Nephron progenitor cell (in vitro differentiated cells): ENCODE data around the gene TMEM109.

Experiments
- DNase-seq: peaks from one replicate; pipeline ENCODE4 v3.0.0; 2021
- H3K27ac Mint-ChIP-seq: 2 replicates; pipeline ENCODE4 v1.8.0; 2021; ENCODE audit warnings: mild to moderate bottlenecking, moderate library complexity, mixed read lengths
- H3K27me3 Mint-ChIP-seq: 2 replicates; pipeline ENCODE4 v1.8.0; 2021; ENCODE audit warnings: mild to moderate bottlenecking, low read depth, mixed read lengths; ENCODE audit not compliant: poor library complexity
- H3K36me3 Mint-ChIP-seq: 2 replicates; pipeline ENCODE4 v1.8.0; 2021; ENCODE audit warnings: low read depth, mixed read lengths
- H3K4me1 Mint-ChIP-seq: 2 replicates; pipeline ENCODE4 v1.8.0; 2021; ENCODE audit warnings: mixed read lengths
- H3K4me3 Mint-ChIP-seq: 2 replicates; pipeline ENCODE4 v1.8.0; 2021; ENCODE audit warnings: mild to moderate bottlenecking, moderate library complexity, mixed read lengths
- H3K9me3 Mint-ChIP-seq: 2 replicates; pipeline ENCODE4 v1.8.0; 2021; ENCODE audit warnings: mild to moderate bottlenecking, moderate library complexity, mixed read lengths
- CTCF ChIP-seq: fragments of 200-600 bp; sonication (generic); IDR thresholded peaks from 2 replicates; pipeline ENCODE4 v1.5.0; 2021; ENCODE audit warnings: antibody characterized with exemption

The TMEM109 gene

DNA sequence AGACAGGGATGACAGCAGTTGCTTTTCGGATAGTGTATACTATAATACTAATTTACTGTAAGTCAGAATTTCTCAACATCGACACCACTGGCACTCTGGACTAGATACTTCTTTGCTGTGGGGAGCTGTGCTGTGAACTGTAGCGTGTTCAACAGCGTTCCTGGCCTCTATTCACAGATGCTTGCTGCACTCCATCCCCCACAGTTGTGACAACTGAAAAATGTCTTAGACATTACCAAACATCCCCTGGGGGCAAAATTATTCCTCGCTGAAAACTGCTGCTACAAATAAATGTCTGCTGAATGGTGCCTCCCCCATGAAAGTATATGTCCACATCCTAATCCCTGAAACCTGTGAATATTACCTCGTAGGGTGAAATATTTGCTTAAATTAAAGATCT is 45.5 kb downstream of the TMEM109 start:
- H3K4me3 Mint-ChIP-seq = no peak overlapping the region
- no peaks in the 10 kb centered on the region for H3K4me1 Mint-ChIP-seq
- no peak for TF ChIP-seq CTCF

GRCh38 chr11:60960405-60960804 is 46.4 kb downstream of the TMEM109 start:
- Mint-ChIP-seq H3K9me3 (peaks cover 7% of the 10 kb centered on the region), H3K27ac (no peak overlapping the region), H3K4me1 (no peaks in the 10 kb centered on the region), H3K27me3 (peaks cover 31% of the 10 kb centered on the region), H3K36me3 (no peaks in the 10 kb centered on the region), H3K4me3 (no peak overlapping the region)
- no peak for DNase-seq
- TF ChIP-seq CTCF = no peak

More for the DNA sequence above, 45.5 kb downstream of the TMEM109 start:
- no peak overlapping the region for H3K27ac Mint-ChIP-seq
- H3K36me3 Mint-ChIP-seq = no peaks in the 10 kb centered on the region
- peaks cover 7% of the 10 kb centered on the region for H3K9me3 Mint-ChIP-seq
- peaks cover 31% of the 10 kb centered on the region for H3K27me3 Mint-ChIP-seq
- DNase-seq = no peak

GRCh38 chr11:60964801-60965200 is 50.8 kb downstream of the TMEM109 start:
- Mint-ChIP-seq H3K27me3 (peaks cover 39% of the 10 kb centered on the region), H3K4me3 (no peak overlapping the region), H3K4me1 (no peaks in the 10 kb centered on the region), H3K27ac (no peak overlapping the region), H3K36me3 (peaks cover 8% of the 10 kb centered on the region), H3K9me3 (peaks cover 32% of the 10 kb centered on the region)
- TF ChIP-seq CTCF = no peak
- no peak for DNase-seq

DNA sequence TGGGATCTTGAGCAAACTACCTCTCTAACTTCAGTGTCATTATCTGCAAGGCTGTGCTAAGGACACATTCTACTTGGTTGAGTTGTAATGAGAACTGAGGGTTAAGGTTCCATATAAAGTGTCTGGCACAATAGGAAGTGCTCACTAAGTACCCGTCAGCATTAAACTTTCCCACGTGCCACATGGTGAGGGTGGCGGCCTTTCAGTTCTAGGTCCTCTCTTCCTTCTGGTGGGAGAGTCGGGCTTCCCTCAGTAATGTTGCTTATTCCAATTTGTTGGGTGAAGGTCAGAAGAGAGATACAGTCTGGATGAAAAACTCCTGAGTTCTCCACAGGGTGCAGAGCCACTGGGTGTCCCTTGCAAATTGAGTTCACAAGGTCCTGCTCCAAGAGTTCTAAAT is 52.9 kb downstream of the TMEM109 start:
- Mint-ChIP-seq H3K27ac (no peak overlapping the region), H3K4me1 (peaks cover 4% of the 10 kb centered on the region), H3K36me3 (peaks cover 8% of the 10 kb centered on the region), H3K27me3 (peaks cover 23% of the 10 kb centered on the region), H3K9me3 (peaks cover 35% of the 10 kb centered on the region), H3K4me3 (no peak overlapping the region)
- no peak for DNase-seq
- no peak for TF ChIP-seq CTCF

DNA sequence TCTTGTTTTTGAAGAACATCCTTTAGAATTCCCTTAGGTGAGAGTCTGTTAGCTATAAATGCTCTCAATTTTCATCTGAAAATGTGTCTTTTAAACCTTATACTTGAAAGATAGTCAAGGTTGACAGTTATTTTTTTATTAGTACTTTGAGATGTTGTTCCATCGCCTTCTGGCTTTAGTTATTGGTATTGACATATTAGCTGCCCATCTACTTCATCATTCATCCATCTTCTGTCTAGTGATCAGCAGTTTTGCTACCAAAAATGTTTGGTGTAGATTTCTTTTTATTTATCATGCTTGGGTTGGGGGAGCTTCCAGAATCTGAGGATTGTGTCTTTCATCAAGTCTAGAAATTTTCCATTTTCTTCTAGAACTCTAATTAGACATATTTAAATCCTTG is 54.3 kb downstream of the TMEM109 start:
- peaks cover 23% of the 10 kb centered on the region for H3K27me3 Mint-ChIP-seq
- H3K4me1 Mint-ChIP-seq = peaks cover 4% of the 10 kb centered on the region
- peaks cover 35% of the 10 kb centered on the region for H3K9me3 Mint-ChIP-seq
- no peak overlapping the region for H3K27ac Mint-ChIP-seq
- H3K36me3 Mint-ChIP-seq = peaks cover 8% of the 10 kb centered on the region
- no peak for DNase-seq
- no peak overlapping the region for H3K4me3 Mint-ChIP-seq
- TF ChIP-seq CTCF = no peak

GRCh38 chr11:60970369-60970774 is 56.4 kb downstream of the TMEM109 start:
- Mint-ChIP-seq H3K36me3 (peaks cover 8% of the 10 kb centered on the region), H3K27ac (no peak overlapping the region), H3K27me3 (peaks cover 22% of the 10 kb centered on the region), H3K4me1 (peaks cover 8% of the 10 kb centered on the region), H3K4me3 (no peak overlapping the region), H3K9me3 (peaks cover 35% of the 10 kb centered on the region)
- DNase-seq = peak; percentile 53
- peak; percentile 63 for TF ChIP-seq CTCF
